B cell (primary cell): ENCODE measurements around the gene DNAAF1. TPM values are rescaled to one million over a fixed set of nuclear protein-coding genes. Genes with fewer than 3 reads are reported as not detected.

Experiments used
- ATAC-seq: fragments of 200-7000 bp; cut with Tn5 transposase; one replicate; pipeline ENCODE4 v1.10.0; 2021; ENCODE audit warnings: low read depth, mild to moderate bottlenecking, moderate number of reproducible peaks, moderate library complexity
- CTCF ChIA-PET: fragments of 350-600 bp; sonication (Branson Sonifier 250); formaldehyde crosslinking; loops from one replicate; lab custom pipeline; 2021; ENCODE audit warnings: antibody characterized with exemption, inconsistent platforms; lab: Charles Lee
- POLR2A ChIA-PET: fragments of 350-600 bp; sonication (Branson Sonifier 250); formaldehyde crosslinking; loops from one replicate; lab custom pipeline; 2021; ENCODE audit warnings: antibody characterized with exemption; lab: Charles Lee
- DNase-seq: peaks from one replicate; pipeline ENCODE4 v3.0.0; 2013
- H2AFZ ChIP-seq: 2 replicates; pipeline ENCODE4 v1.6.1; 2012; ENCODE audit warnings: mild to moderate bottlenecking, low read depth, low read length; ENCODE audit not compliant: insufficient read depth, poor library complexity, severe bottlenecking
- H3K27ac ChIP-seq, 2 donors: 1 replicate in 1 of 2; 2 replicates in 1 of 2; pipeline ENCODE4 v1.5.1; 2012 to 2013; ENCODE audit warnings: low read length in 2 of 2, mild to moderate bottlenecking in 2 of 2, moderate library complexity in 1 of 2
- H3K27me3 ChIP-seq, 4 experiments: fragments of 200-600 bp in 1 of 4; sonication (generic) in 1 of 4; replicated peaks in 1 of 4; 1 replicate in 2 of 4; 2 replicates in 2 of 4; pipeline versions ENCODE4 v1.6.1 to v1.7.0; 2013 to 2016; ENCODE audit warnings: low read length in 3 of 4, mild to moderate bottlenecking in 2 of 4, mixed read lengths in 1 of 4, moderate library complexity in 1 of 4; ENCODE audit not compliant: insufficient read depth in 4 of 4, control insufficient read depth in 3 of 4; ENCODE audit errors: control extremely low read depth in 1 of 4
- H3K36me3 ChIP-seq, 2 experiments: replicated peaks in 1 of 2; 1 replicate in 1 of 2; 2 replicates in 1 of 2; pipeline versions ENCODE4 v1.6.1 to v1.7.1; 2013; ENCODE audit warnings: low read length in 1 of 2; ENCODE audit not compliant: insufficient read depth in 2 of 2, control insufficient read depth in 1 of 2; ENCODE audit errors: control extremely low read depth in 1 of 2, extremely low read depth in 1 of 2
- H3K4me1 ChIP-seq, 2 donors: fragments of 200-600 bp in 1 of 2; sonication (generic) in 1 of 2; 1 replicate in 1 of 2; 2 replicates in 1 of 2; pipeline versions ENCODE4 v1.5.1 to v1.6.1; 2013 to 2017; ENCODE audit warnings: low read length in 2 of 2; ENCODE audit not compliant: control insufficient read depth in 2 of 2, insufficient read depth in 2 of 2
- H3K4me2 ChIP-seq: replicated peaks from 2 replicates; pipeline ENCODE3; 2012; ENCODE audit warnings: mild to moderate bottlenecking, low read depth, low read length; ENCODE audit not compliant: poor library complexity, severe bottlenecking
- H3K4me3 ChIP-seq, 5 experiments: fragments of 200-600 bp in 1 of 5; sonication (generic) in 1 of 5; 1 replicate in 3 of 5; 2 replicates in 2 of 5; pipeline versions ENCODE4 v1.5.1 to v1.7.0; 2011 to 2016; ENCODE audit warnings: low read length in 4 of 5, mild to moderate bottlenecking in 4 of 5, low read depth in 2 of 5, control low read depth in 1 of 5, moderate library complexity in 1 of 5; ENCODE audit not compliant: insufficient read depth in 1 of 5; ENCODE audit errors: control extremely low read depth in 1 of 5, extremely low read depth in 1 of 5
- H3K79me2 ChIP-seq: fragments of 200-600 bp; sonication (generic); one replicate; pipeline ENCODE4 v1.6.0; 2016; ENCODE audit warnings: low read length; ENCODE audit not compliant: control insufficient read depth, insufficient read depth
- H3K9ac ChIP-seq: fragments of 200-600 bp; sonication (generic); 2 replicates; pipeline ENCODE4 v1.6.1; 2017; ENCODE audit warnings: mild to moderate bottlenecking, low read length, moderate library complexity
- H3K9me3 ChIP-seq, 3 donors: one replicate each; pipeline versions ENCODE4 v1.6.1 to v1.7.1; 2013; ENCODE audit warnings: low read length in 2 of 3; ENCODE audit not compliant: control insufficient read depth in 2 of 3, insufficient read depth in 1 of 3; ENCODE audit errors: control extremely low read depth in 1 of 3
- H4K20me1 ChIP-seq: 2 replicates; pipeline ENCODE4 v1.6.0; 2012; ENCODE audit warnings: mild to moderate bottlenecking, low read length; ENCODE audit not compliant: insufficient read depth, control insufficient read depth, poor library complexity, severe bottlenecking
- H3K27ac Mint-ChIP-seq: one replicate; pipeline ENCODE4 v1.8.0; 2021; ENCODE audit warnings: mixed read lengths
- H3K27me3 Mint-ChIP-seq: one replicate; pipeline ENCODE4 v1.8.0; 2021; ENCODE audit warnings: mixed read lengths
- H3K4me1 Mint-ChIP-seq: one replicate; pipeline ENCODE4 v1.8.0; 2021; ENCODE audit warnings: mixed read lengths
- H3K4me3 Mint-ChIP-seq: one replicate; pipeline ENCODE4 v1.8.0; 2021; ENCODE audit warnings: mixed read lengths
- H3K9me3 Mint-ChIP-seq: one replicate; pipeline ENCODE4 v1.8.0; 2022; ENCODE audit warnings: mixed read lengths; ENCODE audit not compliant: insufficient read depth
- CTCF ChIP-seq: fragments of 200-600 bp; IDR thresholded peaks from one replicate; pipeline ENCODE4 v1.8.0; 2022; ENCODE audit warnings: antibody characterized with exemption, mild to moderate bottlenecking
- EZH2 ChIP-seq: IDR thresholded peaks from 2 replicates; pipeline ENCODE4 v1.6.1; 2012; ENCODE audit warnings: borderline replicate concordance, low read depth, mild to moderate bottlenecking, moderate library complexity, low read length; ENCODE audit not compliant: insufficient read depth, poor library complexity, severe bottlenecking
- WGBS: methylation state at CpG from one replicate; pipeline ENCODE4 v1.1.5; 2013; ENCODE audit warnings: missing lambda C conversion rate; ENCODE audit not compliant: insufficient coverage; 5-methylcytosine and 5-hydroxymethylcytosine counted together
- intact Hi-C: fragments of 100-400 bp; cut with micrococcal nuclease; formaldehyde crosslinking; loops from one replicate; pipeline ENCODE4 v1.10.0; 2022
- polyA plus RNA-seq: library from polyadenylated mRNA; depleted of rRNA; stranded (reverse); fragments of >200 nt; gene quantifications from 2 replicates; pipeline ENCODE4 v1.2.3, GENCODE V29; 2012
- total RNA-seq, 2 donors: library from RNA; stranded (reverse); fragments of 120-200 nt in 1 of 2; gene quantifications; 1 replicate in 1 of 2; 2 replicates in 1 of 2; pipeline versions ENCODE4 v1.2.3 to v1.2.4, GENCODE V29; 2013 to 2022

The DNAAF1 gene
- total and polyA plus RNA-seq, 2 donors (not counting 1 experiment from before 2014, with no cell fraction given) = 0.24 to 0.30 TPM

GRCh38 chr16:84205976-84206691 is 61.0 kb downstream of the DNAAF1 start:
- Mint-ChIP-seq H3K27me3 (no peaks in the 10 kb centered on the region), H3K4me1 (no peaks in the 10 kb centered on the region), H3K27ac (no peak overlapping the region), H3K9me3 (no peaks in the 10 kb centered on the region), H3K4me3 (no peak overlapping the region)
- H3K4me2 ChIP-seq = no peak overlapping the region
- 91% methylated on average over 18 of the region's 18 CpGs for WGBS
- DNase-seq (no peak), ATAC-seq (no peak)
- no peaks in the 10 kb centered on the region for H3K4me1 ChIP-seq
- H4K20me1 ChIP-seq = no peaks in the 10 kb centered on the region
- no peak overlapping the region for H2AFZ ChIP-seq
- intact Hi-C loops = no loop called here
- H3K79me2 ChIP-seq = no peaks in the 10 kb centered on the region
- ChIA-PET POLR2A (no interaction called here), CTCF (no interaction called here)
- H3K9ac ChIP-seq = no peak overlapping the region
- no peaks in the 10 kb centered on the region for H3K27me3 ChIP-seq
- TF ChIP-seq EZH2 (no peak), CTCF (no peak)
- H3K9me3 ChIP-seq = peaks cover 0 to 3% (median 0%) of the 10 kb centered on the region in 3 donors
- no peak overlapping the region for H3K27ac ChIP-seq
- H3K4me3 ChIP-seq = no peak overlapping the region
- H3K36me3 ChIP-seq = no peaks in the 10 kb centered on the region

GRCh38 chr16:84207251-84207650 is 62.1 kb downstream of the DNAAF1 start:
- no peaks in the 10 kb centered on the region for H3K36me3 ChIP-seq
- H3K79me2 ChIP-seq = no peaks in the 10 kb centered on the region
- POLR2A ChIA-PET = no interaction called here
- H3K4me1 ChIP-seq = no peaks in the 10 kb centered on the region
- Mint-ChIP-seq H3K9me3 (no peaks in the 10 kb centered on the region), H3K27ac (no peak overlapping the region), H3K4me3 (no peak overlapping the region), H3K27me3 (no peaks in the 10 kb centered on the region), H3K4me1 (no peaks in the 10 kb centered on the region)
- H3K4me3 ChIP-seq = no peak overlapping the region
- TF ChIP-seq EZH2 = no peak
- TF ChIP-seq CTCF = no peak
- ATAC-seq = no peak
- no peaks in the 10 kb centered on the region for H3K27me3 ChIP-seq
- intact Hi-C loops = no loop called here
- no peak overlapping the region for H2AFZ ChIP-seq
- CTCF ChIA-PET = no interaction called here
- H3K9ac ChIP-seq = no peak overlapping the region
- no peaks in the 10 kb centered on the region for H4K20me1 ChIP-seq
- DNase-seq = no peak
- 86% methylated on average over 5 of the region's 6 CpGs for WGBS
- H3K4me2 ChIP-seq = no peak overlapping the region
- H3K27ac ChIP-seq = no peak overlapping the region
- H3K9me3 ChIP-seq = peaks cover 0 to 3% (median 0%) of the 10 kb centered on the region in 3 donors
